Activated T-helper 2 cell treated with anti-CD3 and anti-CD28 coated beads, Interferon-gamma antibody, Interleukin-2, Interleukin-4, amounts not matched to agents 10 μg/mL and 5 μg/mL and 100 μg/mL, durations not matched to agents 14 hours and 24 hours and 36 hours (primary cell): Measurements from ENCODE around the gene CAV3. TPM values are rescaled to one million over a fixed set of nuclear protein-coding genes. Genes with fewer than 3 reads are reported as not detected.

Experiments
- DNase-seq: peaks from one replicate; pipeline ENCODE4 v3.0.0; 2021; ENCODE audit warnings: low spot score
- H3K27ac Mint-ChIP-seq: one replicate; pipeline ENCODE4 v1.8.0; 2021; ENCODE audit warnings: mixed read lengths
- H3K27me3 Mint-ChIP-seq: one replicate; pipeline ENCODE4 v1.8.0; 2021; ENCODE audit warnings: low read depth, mixed read lengths
- H3K36me3 Mint-ChIP-seq: one replicate; pipeline ENCODE4 v1.8.0; 2021; ENCODE audit warnings: low read depth, mixed read lengths
- H3K4me1 Mint-ChIP-seq: one replicate; pipeline ENCODE4 v1.8.0; 2021; ENCODE audit warnings: low read depth, mixed read lengths
- H3K4me3 Mint-ChIP-seq: one replicate; pipeline ENCODE4 v1.8.0; 2021; ENCODE audit warnings: low read depth, mild to moderate bottlenecking, moderate library complexity, mixed read lengths
- H3K9me3 Mint-ChIP-seq: one replicate; pipeline ENCODE4 v1.8.0; 2021; ENCODE audit warnings: mixed read lengths
- intact Hi-C: fragments of 100-400 bp; cut with micrococcal nuclease; formaldehyde crosslinking; loops from one replicate; pipeline ENCODE4 v1.15.1; 2023
- total RNA-seq: library from RNA; stranded (reverse); gene quantifications from 2 replicates; pipeline ENCODE4 v1.2.3, GENCODE V29; 2022

Gene CAV3
- total RNA-seq, 1 donor from 2014 or later = not detected

DNA sequence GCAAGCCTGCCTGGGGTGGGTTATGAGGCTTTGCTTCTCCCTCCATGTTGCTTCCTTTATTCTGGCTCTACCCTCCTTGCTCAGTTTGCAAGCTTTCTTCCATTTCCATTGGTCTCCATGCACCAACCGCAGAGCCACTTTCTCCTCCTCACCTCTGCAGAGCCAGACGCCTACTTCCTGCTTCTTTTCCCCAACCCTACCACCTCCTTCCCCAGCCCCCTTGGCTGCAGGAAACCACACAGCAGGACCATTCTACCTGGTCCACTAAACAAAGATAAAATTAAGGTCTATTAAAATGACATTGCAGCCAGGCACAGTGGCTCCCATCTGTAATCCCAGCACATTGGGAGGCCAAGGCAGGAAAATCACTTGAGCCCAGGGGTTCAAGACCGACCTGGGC, 10.0 kb upstream of the CAV3 start:
- no peaks in the 10 kb centered on the region for H3K4me1 Mint-ChIP-seq
- no peak overlapping the region for H3K4me3 Mint-ChIP-seq
- no peak for DNase-seq
- no peak overlapping the region for H3K27ac Mint-ChIP-seq
- H3K9me3 Mint-ChIP-seq = peaks cover 4% of the 10 kb centered on the region
- intact Hi-C loops = no loop called here
- no peaks in the 10 kb centered on the region for H3K27me3 Mint-ChIP-seq
- no peaks in the 10 kb centered on the region for H3K36me3 Mint-ChIP-seq

DNA sequence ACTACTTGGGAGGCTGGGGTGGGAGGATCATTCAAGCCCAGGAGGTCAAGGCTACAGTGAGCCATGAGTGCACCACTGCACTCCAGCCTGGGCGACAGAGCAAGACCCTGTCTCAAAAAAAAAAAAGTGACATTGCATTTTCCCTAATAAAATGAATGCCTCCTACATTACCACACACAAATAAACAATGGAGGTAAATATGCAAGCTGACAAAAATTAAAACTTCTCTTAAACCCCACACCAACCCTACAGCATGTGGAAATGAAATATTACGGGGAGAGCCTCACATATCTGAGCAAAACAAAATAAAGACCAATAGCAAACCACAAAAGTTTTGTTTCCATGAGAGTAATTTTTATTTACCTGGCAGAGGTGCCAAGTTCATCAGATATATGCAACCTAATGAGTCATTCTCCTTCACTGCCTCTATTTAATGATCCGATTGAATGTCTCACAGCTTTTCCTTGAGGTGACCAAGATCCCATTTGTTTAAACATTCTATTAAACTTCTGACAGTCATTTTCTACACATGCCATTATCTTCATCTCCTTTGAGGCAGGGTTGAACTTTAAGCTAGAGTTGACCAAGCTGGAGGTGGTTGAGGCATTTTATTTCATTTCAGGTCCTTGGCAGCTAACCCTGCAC, 9.4 kb upstream of the CAV3 start:
- no peak overlapping the region for H3K27ac Mint-ChIP-seq
- no peaks in the 10 kb centered on the region for H3K36me3 Mint-ChIP-seq
- H3K4me1 Mint-ChIP-seq = no peaks in the 10 kb centered on the region
- H3K9me3 Mint-ChIP-seq = peaks cover 4% of the 10 kb centered on the region
- no peak for DNase-seq
- H3K27me3 Mint-ChIP-seq = no peaks in the 10 kb centered on the region
- intact Hi-C loops = no loop called here
- no peak overlapping the region for H3K4me3 Mint-ChIP-seq

DNA sequence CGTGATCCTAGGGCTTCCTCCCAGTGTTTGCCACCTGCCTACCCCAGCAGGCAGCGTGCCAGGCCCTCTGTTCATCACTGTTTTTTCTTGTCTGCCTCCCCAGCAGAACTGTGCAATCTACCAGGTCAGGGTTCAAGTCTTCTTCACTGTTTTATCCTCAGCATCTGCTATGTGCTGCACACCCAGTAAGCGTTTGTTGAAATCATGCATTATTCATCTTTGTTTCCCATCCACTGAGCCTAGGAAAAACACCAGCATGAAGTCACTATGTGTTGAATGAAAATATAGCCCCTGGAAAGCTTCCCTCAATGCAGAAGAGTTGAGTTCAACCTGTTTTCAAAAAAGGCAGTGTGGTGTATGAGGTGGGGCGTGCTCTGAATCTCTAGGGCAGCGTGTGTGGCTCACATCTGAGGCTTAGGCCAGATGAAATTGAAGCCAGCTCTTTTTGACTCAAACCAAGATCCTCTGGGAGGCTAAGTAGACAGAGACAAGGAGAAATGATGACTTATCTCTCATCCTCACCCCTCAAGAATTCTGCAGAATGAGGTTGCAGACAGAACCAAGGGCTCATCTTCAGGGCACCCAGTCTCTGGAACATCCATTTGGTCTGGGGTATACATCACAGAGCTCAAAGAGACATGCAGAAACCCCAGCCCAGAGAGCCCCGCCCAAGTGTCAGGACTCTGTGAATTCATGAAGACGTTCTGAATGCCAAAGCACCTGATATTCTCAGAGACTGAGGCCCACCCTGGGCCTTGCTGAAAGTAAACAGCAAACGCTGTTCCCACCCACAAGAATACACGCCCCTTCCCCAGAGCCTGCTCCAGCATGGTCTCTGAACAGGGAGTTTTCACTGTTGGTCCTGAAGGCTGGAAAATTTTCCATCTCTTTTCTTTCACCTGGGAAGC, 5.7 kb upstream of the CAV3 start:
- Mint-ChIP-seq H3K36me3 (no peaks in the 10 kb centered on the region), H3K27ac (no peak overlapping the region), H3K9me3 (no peaks in the 10 kb centered on the region), H3K4me1 (no peaks in the 10 kb centered on the region), H3K4me3 (no peak overlapping the region), H3K27me3 (no peaks in the 10 kb centered on the region)
- DNase-seq = no peak
- intact Hi-C loops = no loop called here

DNA sequence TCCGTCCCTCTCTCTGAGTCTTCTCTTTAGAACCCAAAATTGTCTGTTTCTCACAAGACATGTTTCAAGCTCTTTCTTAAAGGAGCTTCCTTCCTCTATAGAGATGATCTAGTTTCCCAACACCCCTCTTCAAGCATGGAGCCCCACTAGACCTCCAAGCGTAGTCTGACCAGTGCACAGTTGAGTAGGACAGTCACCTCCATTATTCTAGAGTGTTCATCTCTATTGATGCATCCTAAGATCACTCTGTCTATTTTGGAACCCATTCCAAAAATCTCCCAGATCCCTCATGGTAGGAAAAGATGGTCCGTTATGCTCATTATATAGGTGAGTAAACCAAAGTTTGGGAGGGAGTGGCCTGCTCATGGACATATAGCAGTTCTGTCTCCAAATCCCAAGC, 4.1 kb upstream of the CAV3 start:
- Mint-ChIP-seq H3K36me3 (no peaks in the 10 kb centered on the region), H3K4me1 (no peaks in the 10 kb centered on the region), H3K27ac (no peak overlapping the region)

DNA sequence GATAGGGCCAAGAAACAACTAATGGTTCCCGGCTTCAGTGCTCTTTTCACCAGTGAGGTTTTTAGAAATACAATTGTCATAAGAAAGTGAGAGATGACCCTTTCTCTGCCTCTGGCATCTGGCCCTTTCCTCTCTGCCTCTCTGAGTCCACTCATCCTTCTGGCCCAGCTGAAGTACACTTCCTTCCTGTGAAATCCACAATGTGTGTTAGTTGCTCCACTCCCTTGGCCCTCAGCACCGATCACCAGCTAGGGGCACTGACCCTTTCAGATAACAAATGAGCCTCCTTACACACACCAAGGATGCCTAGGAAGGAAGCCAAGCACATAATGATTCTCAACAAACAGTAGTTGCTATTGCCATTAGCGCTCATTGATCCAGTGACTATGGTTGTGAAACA, 2.9 kb upstream of the CAV3 start:
- H3K4me3 Mint-ChIP-seq = no peak overlapping the region
- intact Hi-C loops = no loop called here
- no peak overlapping the region for H3K27ac Mint-ChIP-seq
- H3K36me3 Mint-ChIP-seq = no peaks in the 10 kb centered on the region
- no peaks in the 10 kb centered on the region for H3K4me1 Mint-ChIP-seq
- no peaks in the 10 kb centered on the region for H3K27me3 Mint-ChIP-seq
- H3K9me3 Mint-ChIP-seq = no peaks in the 10 kb centered on the region
- DNase-seq = no peak

More for the DNA sequence above, 4.1 kb upstream of the CAV3 start:
- Mint-ChIP-seq H3K4me3 (no peak overlapping the region), H3K27me3 (no peaks in the 10 kb centered on the region), H3K9me3 (no peaks in the 10 kb centered on the region)
- DNase-seq = no peak
- intact Hi-C loops = no loop called here

DNA sequence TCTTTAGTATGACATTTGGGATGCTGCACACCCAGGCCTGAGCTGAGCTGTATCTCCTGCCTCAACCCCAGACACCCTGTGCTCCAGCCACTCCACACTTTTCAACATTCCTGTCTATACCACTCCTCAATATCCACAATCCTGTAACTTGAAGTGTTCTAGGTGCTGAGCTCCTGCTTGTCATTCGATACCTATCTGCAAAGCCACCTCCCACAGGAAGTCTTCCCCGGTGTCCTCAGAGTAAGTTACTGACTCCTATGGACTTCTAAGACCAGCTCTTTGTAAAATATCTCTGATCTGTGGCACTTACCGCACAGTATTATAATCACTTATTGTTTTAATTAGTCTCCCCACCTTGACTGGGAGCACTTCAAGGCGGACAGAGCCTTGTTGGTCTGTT, 1.2 kb upstream of the CAV3 start:
- Mint-ChIP-seq H3K9me3 (no peaks in the 10 kb centered on the region), H3K4me1 (no peaks in the 10 kb centered on the region), H3K36me3 (no peaks in the 10 kb centered on the region), H3K4me3 (no peak overlapping the region), H3K27me3 (no peaks in the 10 kb centered on the region), H3K27ac (no peak overlapping the region)
- no peak for DNase-seq
- intact Hi-C loops = no loop called here

DNA sequence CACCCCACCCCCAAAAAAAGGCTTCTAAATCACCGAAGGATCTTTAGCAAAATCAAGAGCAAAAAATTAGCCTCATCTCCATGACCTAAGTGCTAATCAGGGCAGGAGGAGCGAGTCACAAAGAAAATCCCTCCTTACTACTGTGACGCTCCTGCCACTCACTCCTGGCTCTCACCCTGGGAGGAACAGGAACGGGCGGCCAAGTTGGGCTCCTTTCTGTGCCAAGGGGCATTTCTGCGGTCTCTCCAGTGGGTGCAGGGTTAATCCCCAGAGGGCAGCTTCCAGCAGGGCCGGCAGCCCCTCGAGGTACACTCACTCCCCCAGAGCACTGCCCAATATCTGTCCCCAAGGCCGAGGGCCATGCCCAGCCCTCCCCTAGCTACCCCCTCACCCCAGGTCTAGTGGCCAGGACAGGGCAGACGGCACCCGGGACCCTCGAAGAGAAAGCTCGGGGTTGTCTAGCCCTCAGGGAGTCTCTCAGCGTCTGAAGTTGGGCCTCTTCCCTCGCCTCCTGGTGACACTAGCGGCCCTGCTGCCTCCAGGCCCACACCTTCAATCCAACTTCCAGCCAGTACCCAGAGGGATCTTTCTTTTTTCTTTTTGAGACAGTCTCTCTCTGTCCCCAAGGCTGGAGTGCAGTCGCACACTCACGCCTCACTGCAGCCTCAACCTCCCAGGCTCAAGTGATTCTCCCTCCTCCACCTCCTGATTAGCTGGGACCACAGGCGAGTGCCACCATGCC, 706 bp downstream of the CAV3 start:
- Mint-ChIP-seq H3K4me3 (no peak overlapping the region), H3K27ac (no peak overlapping the region), H3K27me3 (no peaks in the 10 kb centered on the region), H3K36me3 (no peaks in the 10 kb centered on the region), H3K4me1 (no peaks in the 10 kb centered on the region), H3K9me3 (no peaks in the 10 kb centered on the region)
- intact Hi-C loops = no loop called here
- DNase-seq = no peak

DNA sequence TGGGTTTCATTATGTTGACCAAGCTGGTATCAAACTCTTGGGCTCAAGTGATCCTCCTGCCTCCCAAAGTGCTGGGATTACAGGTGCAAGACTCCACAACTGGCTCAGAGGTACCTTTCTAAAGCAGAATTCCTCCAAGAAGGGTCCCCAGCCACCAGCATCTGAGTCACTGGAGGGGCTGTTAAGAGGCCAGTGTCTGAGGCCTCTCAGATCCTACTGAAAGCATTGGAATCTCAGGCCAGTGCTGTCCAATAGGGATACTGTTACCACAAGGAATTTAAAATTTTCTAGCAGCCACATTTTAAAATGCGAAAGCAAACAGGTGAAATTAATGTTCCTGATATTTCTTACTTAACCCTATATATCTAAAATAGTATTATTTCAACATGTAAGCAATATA, 1.3 kb downstream of the CAV3 start:
- no peak overlapping the region for H3K27ac Mint-ChIP-seq
- no peaks in the 10 kb centered on the region for H3K4me1 Mint-ChIP-seq
- no peak overlapping the region for H3K4me3 Mint-ChIP-seq
- no peaks in the 10 kb centered on the region for H3K36me3 Mint-ChIP-seq
- intact Hi-C loops = no loop called here
- DNase-seq = no peak
- H3K9me3 Mint-ChIP-seq = no peaks in the 10 kb centered on the region
- no peaks in the 10 kb centered on the region for H3K27me3 Mint-ChIP-seq

DNA sequence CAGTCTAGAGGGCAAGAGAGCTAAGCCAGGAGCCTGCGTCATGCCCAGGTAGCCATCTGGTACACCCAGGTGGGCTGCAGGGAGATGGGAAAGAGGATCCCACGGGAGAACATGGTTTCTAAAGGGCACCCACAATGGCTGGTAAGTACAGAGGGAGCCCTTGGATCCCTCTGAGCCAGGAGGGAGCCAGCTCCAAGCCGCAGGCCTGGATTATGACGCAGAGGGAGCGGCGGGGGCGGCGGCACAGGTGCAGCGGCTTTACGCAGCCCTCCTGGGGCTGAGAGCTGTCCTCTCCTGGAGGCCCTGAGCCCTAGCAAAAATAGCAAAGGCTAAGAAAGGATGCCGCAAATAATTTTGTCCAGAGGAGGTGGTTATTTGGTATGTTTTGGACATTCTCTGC, 2.8 kb downstream of the CAV3 start:
- DNase-seq = no peak
- Mint-ChIP-seq H3K4me1 (peaks cover 2% of the 10 kb centered on the region), H3K9me3 (no peaks in the 10 kb centered on the region), H3K36me3 (no peaks in the 10 kb centered on the region), H3K27me3 (no peaks in the 10 kb centered on the region), H3K27ac (no peak overlapping the region), H3K4me3 (no peak overlapping the region)
- intact Hi-C loops = no loop called here

DNA sequence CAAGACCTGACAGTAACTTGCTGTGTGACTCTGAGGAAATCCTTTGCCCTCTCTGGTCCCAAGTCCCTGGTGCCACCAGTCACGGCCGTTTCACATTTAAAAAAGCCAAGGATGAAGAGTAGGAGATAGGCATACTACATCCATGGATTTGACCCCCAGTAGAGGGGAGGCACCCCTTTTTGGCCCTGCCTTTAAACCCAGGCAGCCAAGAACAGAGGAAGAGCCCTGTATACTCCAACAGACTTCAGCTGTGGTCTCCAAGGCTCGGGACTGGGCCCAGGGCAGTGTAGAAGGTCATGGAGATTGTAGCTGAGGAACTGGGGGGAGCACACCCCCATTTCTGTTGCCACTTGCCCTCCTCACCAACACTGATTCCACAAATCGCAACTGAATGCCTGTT, 3.7 kb downstream of the CAV3 start:
- Mint-ChIP-seq H3K36me3 (no peaks in the 10 kb centered on the region), H3K9me3 (no peaks in the 10 kb centered on the region), H3K4me3 (no peak overlapping the region), H3K27ac (no peak overlapping the region), H3K4me1 (peaks cover 2% of the 10 kb centered on the region), H3K27me3 (peaks cover 5% of the 10 kb centered on the region)
- intact Hi-C loops = no loop called here
- no peak for DNase-seq

DNA sequence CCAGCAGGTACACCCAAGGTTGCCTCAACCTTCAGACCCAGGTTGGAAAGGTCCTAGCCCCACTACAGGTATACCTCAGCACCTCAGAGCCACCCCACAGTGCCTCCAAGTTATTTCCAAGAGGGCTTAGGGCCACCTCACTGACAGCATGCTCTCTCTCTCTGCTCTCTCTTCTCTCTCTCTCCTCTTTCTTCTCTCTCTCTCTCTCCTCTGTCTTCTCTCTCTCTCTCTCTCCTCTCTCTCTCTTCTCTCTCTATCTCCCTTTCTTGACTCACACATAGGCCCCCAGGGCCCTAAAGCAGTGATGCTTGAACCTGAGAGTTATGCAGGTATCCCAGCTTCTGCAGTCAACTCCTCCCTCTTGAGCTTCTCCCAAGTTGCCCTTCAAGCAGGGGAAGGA, 4.2 kb downstream of the CAV3 start:
- DNase-seq = no peak
- no peak overlapping the region for H3K4me3 Mint-ChIP-seq
- intact Hi-C loops = no loop called here

DNA sequence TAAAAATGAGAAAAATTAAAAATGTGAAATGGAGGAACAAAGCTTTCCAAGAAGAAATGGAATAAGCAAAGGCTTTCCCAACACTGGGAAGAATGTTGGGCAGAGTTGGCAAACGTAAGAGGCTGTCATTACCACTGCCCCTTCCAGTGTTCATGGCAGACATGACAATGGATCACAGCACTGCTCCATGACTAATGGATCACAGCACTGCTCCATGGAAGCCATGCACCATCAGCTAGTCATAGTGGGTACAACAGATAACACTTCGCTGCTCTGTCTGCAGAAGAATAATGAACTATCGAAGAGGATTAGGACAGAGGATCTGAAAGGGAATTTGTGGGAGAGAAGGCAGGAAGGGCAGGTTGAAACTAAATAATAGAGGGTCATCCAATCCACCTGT, 5.0 kb downstream of the CAV3 start:
- Mint-ChIP-seq H3K27ac (no peak overlapping the region), H3K4me1 (peaks cover 2% of the 10 kb centered on the region), H3K4me3 (no peak overlapping the region), H3K9me3 (no peaks in the 10 kb centered on the region), H3K27me3 (peaks cover 5% of the 10 kb centered on the region), H3K36me3 (no peaks in the 10 kb centered on the region)
- no peak for DNase-seq
- intact Hi-C loops = no loop called here

More for the DNA sequence above, 4.2 kb downstream of the CAV3 start:
- H3K36me3 Mint-ChIP-seq = no peaks in the 10 kb centered on the region
- no peak overlapping the region for H3K27ac Mint-ChIP-seq
- H3K27me3 Mint-ChIP-seq = peaks cover 5% of the 10 kb centered on the region
- no peaks in the 10 kb centered on the region for H3K9me3 Mint-ChIP-seq
- H3K4me1 Mint-ChIP-seq = peaks cover 2% of the 10 kb centered on the region
